NCI-H748 (cell line): ENCODE results near the gene PPP1R15A.
"Not testable (repeated sequence)": the region's sequence is repeated elsewhere in the genome, so short reads cannot be mapped to it uniquely, and the experiment has no call there.

ENCODE experiments used
- DNase-seq: peaks from one replicate; lab custom pipeline; 2025; ENCODE audit not compliant: unreplicated experiment; lab: John Stamatoyannopoulos, UW

PPP1R15A gene

DNA sequence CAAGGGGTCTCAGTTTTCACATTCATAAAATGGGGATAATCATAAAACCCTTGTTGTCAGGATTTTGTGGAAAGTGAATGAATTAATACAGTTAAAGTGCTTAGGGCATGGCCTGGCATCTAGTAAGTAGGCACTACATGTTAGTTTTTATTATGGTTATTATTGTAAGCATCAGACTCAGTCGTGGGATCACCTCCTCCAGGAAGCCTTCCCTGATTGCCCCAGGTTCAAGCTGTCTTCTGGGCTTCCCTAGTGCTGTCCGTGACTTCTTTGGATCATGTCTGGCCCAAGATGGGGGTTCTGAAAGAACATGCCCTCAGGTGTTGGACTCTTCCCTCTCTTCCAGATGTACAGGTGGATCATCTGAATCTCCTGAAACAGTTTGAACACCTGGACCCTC is 38.6 kb downstream of the PPP1R15A start:
- DNase-seq: no peak

- no peak for DNase-seq
Observed at GRCh38 chr19:48913114-48913889, 41.1 kb downstream of the PPP1R15A start.

DNA sequence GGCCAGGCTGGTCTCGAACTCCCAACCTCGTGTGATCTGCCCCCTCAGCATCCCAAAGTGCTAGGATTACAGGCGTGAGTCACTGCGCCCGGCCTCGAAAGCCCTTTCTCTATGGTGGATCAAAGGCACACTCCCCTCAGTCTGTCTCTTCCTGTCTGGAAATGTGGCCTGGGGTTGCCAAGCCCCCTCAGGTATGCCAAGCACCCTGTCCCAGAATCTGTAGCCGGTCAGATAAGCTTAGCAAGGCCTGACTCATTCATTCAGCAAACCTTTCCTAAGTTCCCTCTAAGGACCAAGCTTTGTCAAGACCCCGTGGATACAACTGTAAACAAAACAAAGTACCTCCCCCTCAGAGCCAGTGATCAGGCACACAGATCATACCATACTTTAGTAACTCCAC is 42.0 kb downstream of the PPP1R15A start:
- no peak for DNase-seq

DNA sequence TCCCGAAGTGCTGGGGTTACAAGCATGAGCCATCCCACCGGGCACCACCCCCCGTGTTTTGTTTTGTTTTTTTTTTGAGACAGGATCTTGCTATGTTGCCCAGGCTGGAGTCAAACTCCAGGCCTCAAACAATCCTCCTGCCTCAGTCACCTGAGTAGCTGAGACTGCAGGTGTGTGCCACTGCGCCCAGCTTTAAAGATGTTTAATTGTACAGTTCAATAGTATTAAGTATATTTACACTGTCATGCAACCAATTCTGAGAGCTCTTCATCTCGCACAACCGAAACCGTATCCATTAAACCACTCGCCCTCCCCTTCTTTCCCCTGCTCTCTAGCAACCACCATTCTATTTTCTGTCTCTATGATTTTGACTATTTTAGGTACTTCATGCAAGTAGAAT is 43.5 kb downstream of the PPP1R15A start:
- peak; percentile 20 for DNase-seq

GRCh38 chr19:48918071-48918470 is 45.9 kb downstream of the PPP1R15A start:
- no peak for DNase-seq

DNA sequence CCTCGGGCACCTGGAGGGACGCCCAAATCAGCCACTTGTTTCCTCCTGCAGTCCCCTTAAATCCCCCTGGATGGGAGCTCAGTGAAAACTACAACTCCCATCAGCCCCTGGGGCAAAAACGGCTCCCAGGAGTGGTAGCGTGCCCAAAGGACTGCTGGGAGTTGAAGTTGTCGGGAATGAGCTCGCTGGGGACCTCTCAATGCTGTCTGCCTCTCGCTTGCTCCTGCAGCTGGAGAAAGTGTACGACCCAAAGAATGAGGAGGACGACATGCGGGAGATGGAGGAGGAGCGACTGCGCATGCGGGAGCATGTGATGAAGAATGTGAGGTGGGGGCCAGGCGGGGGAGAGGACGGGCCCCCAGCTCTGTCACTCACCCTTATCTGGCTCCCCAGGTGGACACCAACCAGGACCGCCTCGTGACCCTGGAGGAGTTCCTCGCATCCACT is 46.6 kb downstream of the PPP1R15A start:
- peak; percentile 21 for DNase-seq

- not testable (repeated sequence) for DNase-seq
Observed at GRCh38 chr19:48919271-48919670, 47.0 kb downstream of the PPP1R15A start.

- no peak for DNase-seq
Observed at GRCh38 chr19:48920949-48921348, 48.7 kb downstream of the PPP1R15A start.

- no peak for DNase-seq
Observed at GRCh38 chr19:48921721-48922500, 49.7 kb downstream of the PPP1R15A start.

GRCh38 chr19:48922548-48923490 is 50.6 kb downstream of the PPP1R15A start:
- DNase-seq: no peak

- no peak for DNase-seq
Observed at GRCh38 chr19:48925240-48925843, 53.1 kb downstream of the PPP1R15A start.
